BJ (cell line): Measurements from ENCODE around the gene C3orf22. TPM values are rescaled to one million over a fixed set of nuclear protein-coding genes. Genes with fewer than 3 reads are reported as not detected.
"Not testable (repeated sequence)": the region's sequence is repeated elsewhere in the genome, so short reads cannot be mapped to it uniquely, and the experiment has no call there.

Source experiments
- CTCF ChIA-PET: fragments of 350-600 bp; formaldehyde crosslinking; extraction: SDS; loops from one replicate; lab custom pipeline; 2021; ENCODE audit warnings: antibody characterized with exemption, inconsistent platforms; lab: Yijun Ruan, JAX
- POLR2A ChIA-PET: fragments of 300-600 bp; sonication (Branson Sonifier 250); formaldehyde crosslinking; extraction: SDS; loops from one replicate; lab custom pipeline; 2021; ENCODE audit warnings: antibody characterized with exemption; lab: Charles Lee
- DNase-seq: peaks from one replicate; pipeline ENCODE4 v3.0.0-alpha.2; 2011; ENCODE audit warnings: low read depth
- H3K27me3 ChIP-seq: 2 replicates; pipeline ENCODE4 v1.6.0; 2011; ENCODE audit warnings: low read length; ENCODE audit not compliant: control insufficient read depth, insufficient read depth
- H3K36me3 ChIP-seq: 2 replicates; pipeline ENCODE4 v1.5.1; 2011; ENCODE audit warnings: low read length; ENCODE audit not compliant: control insufficient read depth, insufficient read depth
- H3K4me3 ChIP-seq: 2 replicates; pipeline ENCODE4 v1.5.1; 2011; ENCODE audit warnings: low read depth, mild to moderate bottlenecking, control low read depth, low read length
- polyA minus RNA-seq: library from RNA; depleted of rRNA, polyadenylated mRNA; stranded (reverse); fragments of >200 nt; gene quantifications from 2 replicates; pipeline ENCODE4 v1.2.3, GENCODE V29; 2011; rRNA and poly(A)+ RNA removed
- polyA plus RNA-seq: library from polyadenylated mRNA; depleted of rRNA; stranded (reverse); fragments of >200 nt; gene quantifications from 2 replicates; pipeline ENCODE4 v1.2.3, GENCODE V29; 2011; rRNA removed
- TF ChIP-seq, protein P1 (sequence below): IDR thresholded peaks from 2 replicates; pipeline ENCODE4 v1.5.1; 2011; ENCODE audit warnings: low read depth, mild to moderate bottlenecking, control low read depth, inconsistent platforms, low read length, moderate library complexity; ENCODE audit not compliant: insufficient read depth

The C3orf22 gene, protein sequence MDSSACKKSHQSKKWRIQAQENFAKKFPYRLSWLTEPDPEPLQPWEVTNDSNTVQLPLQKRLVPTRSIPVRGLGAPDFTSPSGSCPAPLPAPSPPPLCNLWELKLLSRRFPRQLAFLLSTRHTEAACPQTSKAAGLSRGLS
- not detected in 2 replicates for polyA plus RNA-seq
- not detected in 2 replicates for polyA minus RNA-seq

DNA sequence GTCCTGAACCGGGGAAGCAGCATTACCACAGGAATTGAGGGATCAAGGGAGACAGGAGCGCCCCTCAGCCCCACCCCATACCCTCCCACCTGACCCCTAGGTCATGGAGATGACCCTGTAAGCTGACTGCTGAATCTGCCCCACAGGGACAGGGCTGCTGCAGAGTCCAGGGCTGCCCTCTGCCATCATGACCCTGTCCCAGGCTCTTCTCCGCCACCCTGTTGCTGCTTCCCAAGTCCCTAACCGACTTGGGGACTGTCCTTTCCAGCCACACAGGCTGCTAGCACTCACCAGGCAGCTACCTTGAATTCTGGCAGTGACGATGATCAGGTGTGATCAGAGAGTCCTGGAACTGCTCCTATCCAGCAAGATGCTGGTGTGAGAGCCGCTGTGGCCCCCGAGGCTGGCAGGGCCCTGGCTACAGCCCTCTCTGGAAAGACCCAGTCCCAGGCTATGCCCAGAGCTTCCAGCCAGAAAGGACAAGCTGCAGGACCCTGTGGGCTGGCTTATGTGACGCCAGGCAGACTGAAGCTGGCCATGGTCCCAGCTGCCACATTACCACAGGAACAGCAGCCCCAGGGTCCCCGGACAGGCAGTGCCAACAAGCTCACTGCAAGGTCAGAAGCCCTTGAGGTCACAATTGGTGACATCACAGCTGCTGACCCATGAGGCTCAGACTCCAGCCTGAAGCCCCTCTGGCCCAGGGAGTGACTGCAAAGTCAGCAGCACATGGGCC lies at the start of gene C3orf22:
Gene C3orf22, minus strand, starts transcription at position 597 of the 736 bp plus-strand sequence. CDS start 5,542 bp downstream, outside the sequence.
- Histone ChIP-seq H3K27me3 (peaks cover 4% of the 10 kb centered on the region; the same call in 1 of the 2 replicates), H3K36me3 (no peaks in the 10 kb centered on the region), H3K4me3 (no peak within 1 kb of the TSS)
- CTCF ChIA-PET: interaction anchor here (1.0 kb wide), 1 partner anchor 11 kb away, joined by 4 read pairs; no protein-coding TSS in a partner anchor
- POLR2A ChIA-PET: no interaction called here
- TF ChIP-seq, protein P1, sequence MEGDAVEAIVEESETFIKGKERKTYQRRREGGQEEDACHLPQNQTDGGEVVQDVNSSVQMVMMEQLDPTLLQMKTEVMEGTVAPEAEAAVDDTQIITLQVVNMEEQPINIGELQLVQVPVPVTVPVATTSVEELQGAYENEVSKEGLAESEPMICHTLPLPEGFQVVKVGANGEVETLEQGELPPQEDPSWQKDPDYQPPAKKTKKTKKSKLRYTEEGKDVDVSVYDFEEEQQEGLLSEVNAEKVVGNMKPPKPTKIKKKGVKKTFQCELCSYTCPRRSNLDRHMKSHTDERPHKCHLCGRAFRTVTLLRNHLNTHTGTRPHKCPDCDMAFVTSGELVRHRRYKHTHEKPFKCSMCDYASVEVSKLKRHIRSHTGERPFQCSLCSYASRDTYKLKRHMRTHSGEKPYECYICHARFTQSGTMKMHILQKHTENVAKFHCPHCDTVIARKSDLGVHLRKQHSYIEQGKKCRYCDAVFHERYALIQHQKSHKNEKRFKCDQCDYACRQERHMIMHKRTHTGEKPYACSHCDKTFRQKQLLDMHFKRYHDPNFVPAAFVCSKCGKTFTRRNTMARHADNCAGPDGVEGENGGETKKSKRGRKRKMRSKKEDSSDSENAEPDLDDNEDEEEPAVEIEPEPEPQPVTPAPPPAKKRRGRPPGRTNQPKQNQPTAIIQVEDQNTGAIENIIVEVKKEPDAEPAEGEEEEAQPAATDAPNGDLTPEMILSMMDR: no peak
- DNase-seq: no peak

DNA sequence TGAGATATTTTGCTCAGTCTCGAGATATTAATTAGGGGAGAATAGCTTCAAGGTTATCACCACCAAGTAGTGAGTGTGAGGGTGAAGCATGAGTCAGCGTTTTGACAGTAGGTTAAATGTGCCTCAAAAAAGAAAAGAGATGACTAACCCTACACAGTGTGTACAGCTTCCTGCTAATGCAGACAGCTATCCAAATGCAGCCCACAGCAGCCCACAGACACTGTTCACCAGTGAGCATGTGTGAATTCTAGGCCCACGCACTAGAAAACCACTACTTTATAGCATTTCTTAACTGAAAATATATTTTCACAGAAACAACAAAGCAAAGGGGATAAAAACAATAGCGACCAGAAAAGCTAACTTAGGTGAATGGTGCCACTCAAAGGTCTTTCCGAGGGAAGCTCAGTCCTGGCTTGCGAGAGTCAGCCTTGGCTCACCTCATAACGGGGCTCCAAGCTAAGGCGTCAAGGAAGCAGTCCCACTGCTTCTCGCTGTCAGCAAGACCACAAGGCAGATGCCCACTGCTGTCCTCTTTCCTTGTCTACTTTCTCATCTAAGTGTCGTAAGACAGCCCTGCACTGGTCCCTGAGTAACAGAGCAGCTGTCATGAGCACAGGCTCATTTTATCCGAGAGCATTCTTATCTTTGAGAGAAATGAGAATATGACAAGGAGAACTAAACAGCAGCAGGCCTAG lies 48.6 kb upstream of the C3orf22 start:
- H3K36me3 ChIP-seq: peaks cover 1% of the 10 kb centered on the region; the same call in 1 of the 2 replicates
- CTCF ChIA-PET: no interaction called here

DNA sequence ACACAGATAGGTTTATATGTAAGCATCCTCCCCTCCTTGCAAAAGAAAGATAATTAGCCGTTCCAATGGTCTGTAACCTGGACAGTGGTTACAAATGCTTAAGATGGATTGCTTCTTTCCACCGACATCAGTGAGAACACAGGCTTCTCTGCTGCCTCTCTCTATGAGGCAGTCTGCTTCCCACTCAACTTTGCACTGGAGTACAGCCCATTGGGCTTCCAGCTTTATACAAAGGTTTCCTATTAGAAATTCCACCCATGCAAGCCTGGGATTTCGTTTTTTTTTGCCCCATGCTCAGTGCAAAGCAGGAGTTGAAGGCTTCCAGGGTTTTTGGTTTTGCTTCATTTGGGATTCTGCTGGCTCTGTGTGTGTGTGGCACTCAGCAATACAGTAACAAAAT lies 47.3 kb upstream of the C3orf22 start:
- peaks cover 1% of the 10 kb centered on the region; the same call in 1 of the 2 replicates for H3K36me3 ChIP-seq
- DNase-seq: no peak
- TF ChIP-seq, protein P1: no peak
- no peak overlapping the region for H3K4me3 ChIP-seq
- ChIA-PET POLR2A (no interaction called here), CTCF (no interaction called here)
- H3K27me3 ChIP-seq: no peaks in the 10 kb centered on the region

More for the DNA sequence above, 48.6 kb upstream of the C3orf22 start:
- H3K27me3 ChIP-seq: no peaks in the 10 kb centered on the region
- H3K4me3 ChIP-seq: no peak overlapping the region
- TF ChIP-seq, protein P1: no peak
- POLR2A ChIA-PET: interaction anchor here (0.5 kb wide), 1 partner anchor 849 kb away, joined by 4 read pairs; no protein-coding TSS in a partner anchor
- DNase-seq: peak; percentile 7

DNA sequence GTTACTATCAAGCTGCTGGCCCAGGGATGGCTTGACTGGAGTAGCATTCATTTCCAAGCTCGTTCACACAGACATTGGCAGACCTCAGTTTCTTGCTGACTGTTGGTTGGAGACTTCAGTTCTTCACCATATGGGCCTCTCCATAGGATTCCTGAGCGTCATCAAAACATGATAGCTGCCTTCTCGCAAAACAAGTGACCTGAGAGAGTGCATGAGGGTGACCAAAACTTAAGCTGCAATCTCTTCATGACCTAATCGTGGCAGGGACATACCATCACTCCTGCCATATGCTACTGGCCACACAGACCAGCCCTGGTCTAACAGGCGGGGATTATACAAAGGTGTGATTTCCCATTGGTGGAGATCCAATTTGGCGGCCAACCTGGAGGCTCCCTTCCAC lies 46.0 kb upstream of the C3orf22 start:
- ChIA-PET CTCF (interaction anchor here (1.3 kb wide), 1 partner anchor 13 kb away, joined by 3 read pairs; no protein-coding TSS in a partner anchor), POLR2A (no interaction called here)
- DNase-seq: no peak
- 0 out of 2 replicates have a peak, but pooled peaks cover 1% of the 10 kb centered on the region for H3K36me3 ChIP-seq
- H3K27me3 ChIP-seq: no peaks in the 10 kb centered on the region; the same call in 1 of the 2 replicates
- TF ChIP-seq, protein P1: no peak
- H3K4me3 ChIP-seq: no peak overlapping the region

DNA sequence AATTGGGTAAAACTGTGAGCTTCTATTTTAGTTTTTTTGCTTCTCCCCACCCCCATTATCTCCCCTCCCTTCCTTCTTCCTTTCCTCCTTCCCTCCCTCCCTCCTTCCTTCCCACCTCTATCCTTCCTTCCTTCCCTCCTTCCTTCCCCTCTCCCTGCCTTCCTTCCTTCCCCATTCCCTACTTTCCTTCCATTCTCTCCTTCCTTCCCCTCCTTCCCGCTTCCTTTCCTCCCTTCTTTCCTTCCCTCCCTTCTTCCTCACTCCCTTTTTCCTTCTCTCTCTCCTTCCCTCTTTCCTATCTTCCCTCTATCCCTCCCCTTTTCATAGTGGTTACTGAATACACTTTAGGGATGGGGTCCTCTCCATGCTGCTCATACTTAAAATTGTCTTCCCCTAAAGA lies 40.4 kb upstream of the C3orf22 start:
- no peak for DNase-seq
- Histone ChIP-seq H3K36me3 (no peaks in the 10 kb centered on the region), H3K27me3 (no peaks in the 10 kb centered on the region; the same call in none of the 2 replicates), H3K4me3 (no peak overlapping the region)
- TF ChIP-seq, protein P1: no peak
- POLR2A ChIA-PET: no interaction called here
- CTCF ChIA-PET: no interaction called here

DNA sequence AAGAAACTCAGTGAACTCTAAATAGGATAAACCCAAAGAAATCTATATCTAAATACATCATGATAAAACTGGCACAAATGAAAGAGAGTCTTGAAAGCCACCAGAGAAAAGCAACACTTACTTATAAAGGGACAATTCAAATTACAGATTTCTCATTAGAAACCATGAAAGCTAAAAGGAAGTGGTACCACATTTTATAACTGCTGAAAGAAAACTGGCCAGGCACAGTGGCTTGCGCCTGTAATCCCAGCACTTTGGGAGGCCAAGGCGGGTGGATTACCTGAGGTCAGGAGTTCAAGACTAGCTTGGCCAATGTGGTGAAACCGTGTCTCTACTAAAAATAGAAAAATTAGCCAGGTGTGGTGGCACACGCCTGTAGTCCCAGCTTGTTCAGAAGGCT lies 36.7 kb upstream of the C3orf22 start:
- CTCF ChIA-PET, POLR2A ChIA-PET, H3K4me3 ChIP-seq, H3K27me3 ChIP-seq, H3K36me3 ChIP-seq, DNase-seq: not testable (repeated sequence)

DNA sequence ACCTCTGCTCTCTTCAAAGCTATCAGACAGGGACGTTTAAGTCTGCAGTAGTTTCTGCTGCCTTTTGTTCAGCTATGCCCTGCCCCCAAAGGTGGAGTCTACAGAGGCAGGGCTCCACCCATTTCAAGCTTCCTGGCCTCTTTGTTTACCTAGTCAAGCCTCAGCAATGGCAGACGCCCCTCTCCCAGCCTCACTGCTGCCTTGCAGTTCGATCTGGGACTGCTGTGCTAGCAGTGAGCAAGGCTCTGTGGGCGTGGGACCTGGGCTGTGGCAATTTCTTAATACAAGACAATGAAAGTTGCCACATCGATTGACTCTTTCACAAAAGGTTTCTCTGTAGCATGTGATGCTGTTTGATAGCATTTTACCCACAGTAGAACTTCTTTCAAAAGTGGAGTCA lies 32.8 kb upstream of the C3orf22 start:
- POLR2A ChIA-PET, H3K36me3 ChIP-seq, H3K27me3 ChIP-seq, H3K4me3 ChIP-seq, DNase-seq: not testable (repeated sequence)
- CTCF ChIA-PET: interaction anchor here (1.6 kb wide), 1 partner anchor 12 kb away, joined by 3 read pairs; no protein-coding TSS in a partner anchor
